Endothelial cell of umbilical vein (primary cell): ENCODE measurements around the gene C1RL. TPM values are rescaled to one million over a fixed set of nuclear protein-coding genes. Genes with fewer than 3 reads are reported as not detected.

ENCODE experiments used
- BruUV-seq: library from RNA; stranded (reverse); fragments of 400-500 nt; replicated peaks from 2 replicates; lab custom pipeline; 2021; lab: Mats Ljungman, UMichigan
- CTCF ChIA-PET: fragments of 300-600, 350-600 bp; sonication (Branson Sonifier 250); formaldehyde crosslinking; loops from one replicate; lab custom pipeline; 2021; ENCODE audit warnings: antibody characterized with exemption, inconsistent platforms; lab: Charles Lee
- POLR2A ChIA-PET: fragments of 300-600, 350-600 bp; sonication (Branson Sonifier 250); formaldehyde crosslinking; loops from one replicate; lab custom pipeline; 2021; ENCODE audit warnings: antibody characterized with exemption, inconsistent platforms; lab: Charles Lee
- DNase-seq: peaks from one replicate; pipeline ENCODE4 v3.0.0-alpha.2; 2011; ENCODE audit warnings: low read depth, low spot score
- FAIRE-seq: peaks from 2 replicates; lab custom pipeline; 2011; peaks lifted over from hg19 to GRCh38; lab: Jason Lieb, UNC
- H2AFZ ChIP-seq: 2 replicates; pipeline ENCODE4 v1.6.0; 2012; ENCODE audit warnings: low read depth, low read length, control low read depth, inconsistent platforms
- H3K27ac ChIP-seq: 2 replicates; pipeline ENCODE4 v1.5.1; 2011; ENCODE audit warnings: low read depth, mild to moderate bottlenecking, control low read depth, low read length, moderate library complexity; ENCODE audit not compliant: insufficient read depth
- H3K27me3 ChIP-seq, 2 experiments: 2 replicates each; pipeline versions ENCODE4 v1.6.0 to v1.6.1; 2011; ENCODE audit warnings: low read length in 2 of 2, mixed read lengths in 1 of 2; ENCODE audit not compliant: control insufficient read depth in 2 of 2, insufficient read depth in 2 of 2
- H3K36me3 ChIP-seq, 2 experiments: 2 replicates in 1 of 2; 3 replicates in 1 of 2; pipeline ENCODE4 v1.5.1; 2011; ENCODE audit warnings: low read length in 2 of 2, mild to moderate bottlenecking in 1 of 2, moderate library complexity in 1 of 2; ENCODE audit not compliant: control insufficient read depth in 2 of 2, insufficient read depth in 2 of 2; ENCODE audit errors: extremely low read depth in 1 of 2
- H3K4me1 ChIP-seq: 3 replicates; pipeline ENCODE4 v1.5.1; 2011; ENCODE audit warnings: mild to moderate bottlenecking, low read length; ENCODE audit not compliant: control insufficient read depth, insufficient read depth; ENCODE audit errors: extremely low read depth
- H3K4me2 ChIP-seq: 2 replicates; pipeline ENCODE4 v1.6.1; 2011; ENCODE audit warnings: low read length, control low read depth, mixed read lengths; ENCODE audit not compliant: insufficient read depth
- H3K4me3 ChIP-seq, 3 experiments: fragments of 200-600 bp in 1 of 3; sonication (generic), shearing (Covaris generic) in 1 of 3; replicated peaks in 1 of 3; 2 replicates each; pipeline ENCODE4 v1.5.1; 2011 to 2016; ENCODE audit warnings: control low read depth in 3 of 3, low read length in 3 of 3, mild to moderate bottlenecking in 2 of 3, inconsistent platforms in 1 of 3, low read depth in 1 of 3, moderate library complexity in 1 of 3; ENCODE audit not compliant: insufficient read depth in 1 of 3
- H3K79me2 ChIP-seq: 2 replicates; pipeline ENCODE4 v1.6.0; 2012; ENCODE audit warnings: low read length, inconsistent platforms; ENCODE audit not compliant: control insufficient read depth, insufficient read depth
- H3K9ac ChIP-seq: replicated peaks from 2 replicates; pipeline ENCODE3; 2011; ENCODE audit warnings: low read length, control low read depth; ENCODE audit not compliant: insufficient read depth; ENCODE audit errors: extremely low read depth
- H3K9me1 ChIP-seq: replicated peaks from 3 replicates; pipeline ENCODE4 v1.6.0; 2011; ENCODE audit warnings: mild to moderate bottlenecking, low read length; ENCODE audit not compliant: control insufficient read depth, insufficient read depth; ENCODE audit errors: extremely low read depth
- H3K9me3 ChIP-seq: replicated peaks from 2 replicates; pipeline ENCODE4 v1.5.1; 2012; ENCODE audit warnings: low read length, inconsistent platforms; ENCODE audit not compliant: control insufficient read depth, insufficient read depth
- H4K20me1 ChIP-seq: replicated peaks from 2 replicates; pipeline ENCODE3; 2011; ENCODE audit warnings: mild to moderate bottlenecking, low read length; ENCODE audit not compliant: control insufficient read depth, insufficient read depth; ENCODE audit errors: extremely low read depth
- CTCF ChIP-seq, 2 donors: IDR thresholded peaks; 1 replicate in 1 of 2; 2 replicates in 1 of 2; pipeline ENCODE4 v1.5.1; 2011; ENCODE audit warnings: low read length in 2 of 2, mild to moderate bottlenecking in 2 of 2, moderate library complexity in 2 of 2, control low read depth in 1 of 2, inconsistent platforms in 1 of 2, low read depth in 1 of 2; ENCODE audit not compliant: insufficient read depth in 1 of 2; ENCODE audit errors: extremely low read depth in 1 of 2
- EZH2 ChIP-seq: IDR thresholded peaks from 2 replicates; pipeline ENCODE4 v1.6.1; 2012; ENCODE audit warnings: borderline replicate concordance, low read depth, mild to moderate bottlenecking, moderate library complexity, low read length, inconsistent platforms; ENCODE audit not compliant: severe bottlenecking
- FOS ChIP-seq: IDR thresholded peaks from 2 replicates; pipeline ENCODE4 v1.6.1; 2011; ENCODE audit warnings: mild to moderate bottlenecking, low read length, moderate library complexity, borderline replicate concordance; ENCODE audit not compliant: insufficient read depth
- POLR2A ChIP-seq: IDR thresholded peaks from 2 replicates; pipeline ENCODE4 v1.6.1; 2012; ENCODE audit warnings: low read depth, mild to moderate bottlenecking, control low read depth, low read length
- POLR2AphosphoS5 ChIP-seq: IDR thresholded peaks from 2 replicates; pipeline ENCODE4 v1.6.1; 2012; ENCODE audit warnings: low read depth, mild to moderate bottlenecking, control low read depth, low read length, moderate library complexity; ENCODE audit not compliant: insufficient read depth
- dilution Hi-C: fragments of 300-500 bp; cut with MboI; formaldehyde crosslinking; loops from one replicate; pipeline ENCODE4 v1.15.0; 2019; ENCODE audit warnings: low sequenced_read_pairs; ENCODE audit not compliant: extremely low pct_ligation_motif_present
- intact Hi-C: fragments of 100-400 bp; cut with micrococcal nuclease; formaldehyde crosslinking; loops from one replicate; pipeline ENCODE4 v1.10.0; 2022
- polyA plus RNA-seq, 4 experiments: library from polyadenylated mRNA; depleted of rRNA in 3 of 4; stranded (reverse) in 3 of 4; unstranded in 1 of 4; fragments of >200 nt; gene quantifications; 2 replicates each; pipeline versions ENCODE4 v1.2.1 to v1.2.3, GENCODE V29; 2011 to 2012; ENCODE audit warnings: missing spikeins in 1 of 4
- total RNA-seq: library from RNA; stranded (reverse); gene quantifications from 2 replicates; pipeline ENCODE4 v1.2.3, GENCODE V29; 2021

The C1RL gene
- total and polyA plus RNA-seq, 2 donors (not counting 3 experiments of a cell fraction or from before 2014, with no cell fraction given): 20.9 to 25.0 TPM

- POLR2A ChIA-PET: no interaction called here
- FAIRE-seq (no peak), DNase-seq (no peak)
- H3K9ac ChIP-seq: no peak overlapping the region
- H3K4me3 ChIP-seq: no peak overlapping the region
- BruUV-seq: no TSS peak
- H3K27ac ChIP-seq: no peak overlapping the region
- H3K4me2 ChIP-seq: no peak overlapping the region
- no peaks in the 10 kb centered on the region for H4K20me1 ChIP-seq
- dilution Hi-C loops: no loop called here
- no peaks in the 10 kb centered on the region for H3K36me3 ChIP-seq
- no peaks in the 10 kb centered on the region for H3K79me2 ChIP-seq
- peaks cover 0 to 17% of the 10 kb centered on the region in 2 experiments for H3K27me3 ChIP-seq
- intact Hi-C loops: no loop called here
- CTCF ChIA-PET: interaction anchor here (3.2 to 4.5 kb wide), 2 partner anchors 20 to 145 kb away, joined by 11 to 19 read pairs; partner anchors contain the start of genes C12orf57, C1RL and RNU7-1
- no peak overlapping the region for H2AFZ ChIP-seq
- TF ChIP-seq POLR2A (no peak), EZH2 (no peak), CTCF (IDR thresholded peaks at IDR 0.05; ENCODE audit: extremely low read depth in 1 of 2, insufficient read depth in 1 of 2, low read depth in 1 of 2, low read length in 2 of 2) (no peak), FOS (no peak), POLR2AphosphoS5 (no peak)
- H3K4me1 ChIP-seq: peaks cover 6% of the 10 kb centered on the region
- H3K9me1 ChIP-seq: no peaks in the 10 kb centered on the region
- no peaks in the 10 kb centered on the region for H3K9me3 ChIP-seq
These were observed 19.7 kb downstream of the C1RL start for GRCh38 chr12:7089196-7089871.
